G401.6 (cell line): ENCODE data around the gene TMEM53.

Source experiments
- FAIRE-seq: peaks from 2 replicates; lab custom pipeline; 2012; peaks lifted over from hg19 to GRCh38; lab: Jason Lieb, UNC

TMEM53 gene

DNA sequence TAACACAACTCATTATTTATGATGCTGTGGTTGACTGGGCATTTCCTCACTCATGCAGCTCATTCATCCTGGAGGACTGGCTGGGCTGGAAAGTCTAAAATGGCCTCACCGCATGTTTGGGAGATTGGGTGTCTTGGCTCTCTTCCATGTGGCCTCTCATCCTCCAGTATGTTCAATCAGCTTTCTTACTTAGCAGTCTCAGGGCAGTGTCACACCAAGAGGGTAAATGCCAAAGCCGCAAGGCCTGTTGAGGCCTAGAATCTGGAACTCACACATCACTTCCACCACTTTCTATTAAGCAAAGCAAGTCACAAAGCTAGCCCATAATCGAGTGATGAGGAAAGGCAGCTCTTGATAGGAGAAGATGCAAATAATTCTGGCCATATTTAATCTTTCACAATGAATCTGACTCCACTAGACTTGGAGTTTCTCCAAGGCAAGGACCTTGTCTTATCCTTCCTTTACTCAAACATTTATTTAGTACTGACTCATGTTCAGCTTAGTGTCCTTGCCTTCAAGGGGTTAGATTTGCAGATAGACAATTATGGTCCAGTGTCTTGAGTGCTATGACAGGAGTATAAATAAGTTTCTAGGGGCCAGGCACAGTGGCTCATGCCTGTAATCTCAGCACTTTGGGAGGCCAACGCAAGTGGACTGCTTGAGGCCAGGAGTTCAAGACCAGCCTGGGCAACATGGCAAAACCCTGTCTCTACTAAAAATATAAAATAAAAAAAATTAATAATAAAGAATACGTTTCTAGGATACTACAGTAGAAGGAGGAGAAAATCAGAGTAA, 45.1 kb downstream of the TMEM53 start:
- no peak for FAIRE-seq

DNA sequence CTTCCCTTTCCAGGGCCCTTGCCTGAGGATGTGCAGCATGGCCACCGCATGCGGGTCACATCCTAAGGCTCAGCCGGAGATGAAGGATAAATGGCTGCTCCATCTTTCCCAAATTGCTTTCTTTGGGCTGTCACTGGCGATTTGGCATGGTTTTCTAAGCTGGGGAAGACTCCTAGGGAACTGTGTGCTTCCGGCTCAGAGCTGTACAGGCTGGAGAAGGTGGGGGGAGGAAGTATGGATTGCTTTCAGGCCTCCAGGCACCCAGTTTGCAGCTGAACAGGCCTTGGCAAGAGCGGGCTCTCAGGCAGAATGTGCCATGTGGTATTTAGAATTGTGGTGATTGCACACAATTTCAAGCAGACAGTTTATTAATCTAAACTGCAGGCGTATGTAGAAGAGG, 48.9 kb downstream of the TMEM53 start:
- no peak for FAIRE-seq

DNA sequence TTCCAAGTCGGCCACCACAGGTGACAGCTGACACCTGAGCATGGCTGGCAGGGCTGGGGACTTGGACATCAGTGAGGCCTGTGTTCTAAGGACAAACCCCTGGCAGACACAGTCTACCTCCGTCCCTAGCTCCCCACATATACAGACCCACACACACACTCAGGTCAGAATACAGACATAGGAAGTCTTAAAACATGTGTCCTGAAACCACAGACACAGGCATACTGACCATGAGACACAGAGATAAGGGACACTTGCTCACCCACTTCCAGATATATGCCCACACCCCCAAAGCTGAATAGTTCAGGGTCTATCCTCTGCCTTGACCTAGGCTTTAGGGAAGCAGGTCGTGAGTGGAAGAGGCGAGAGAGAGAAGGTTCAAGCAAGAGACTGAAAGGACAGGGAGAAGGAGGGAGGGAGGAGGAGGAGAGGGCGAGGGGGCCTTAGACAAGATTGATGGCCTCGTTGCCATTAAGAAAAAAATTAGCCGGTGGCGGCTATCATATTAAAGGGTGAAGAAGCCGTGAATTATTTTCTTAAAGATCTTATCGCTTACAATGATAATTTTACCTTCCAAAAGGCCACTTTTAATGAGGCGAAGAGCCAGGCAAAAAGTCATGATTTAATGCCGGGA, 49.9 kb downstream of the TMEM53 start:
- no peak for FAIRE-seq

DNA sequence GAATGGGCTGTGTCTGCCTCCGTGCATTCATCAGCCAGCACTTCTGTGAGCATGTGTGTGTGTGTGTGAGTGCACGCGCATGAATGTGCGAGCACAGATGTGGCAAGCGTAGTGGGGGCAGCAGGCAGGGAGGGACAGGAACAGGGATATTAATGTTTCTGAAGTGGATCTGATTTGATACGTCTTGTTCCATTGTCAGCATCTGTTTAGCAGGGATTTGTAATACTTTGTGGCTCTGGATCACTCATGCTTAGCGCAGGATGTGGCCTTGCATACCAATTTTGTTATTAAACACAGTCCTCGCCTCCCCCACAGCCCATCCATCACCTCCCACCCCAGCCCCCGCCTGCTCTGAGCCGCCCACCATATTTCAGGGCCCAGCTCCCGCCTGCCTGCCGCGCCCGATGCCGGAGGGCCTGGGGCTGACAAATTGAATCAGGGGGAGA, 52.4 kb downstream of the TMEM53 start:
- FAIRE-seq: no peak

DNA sequence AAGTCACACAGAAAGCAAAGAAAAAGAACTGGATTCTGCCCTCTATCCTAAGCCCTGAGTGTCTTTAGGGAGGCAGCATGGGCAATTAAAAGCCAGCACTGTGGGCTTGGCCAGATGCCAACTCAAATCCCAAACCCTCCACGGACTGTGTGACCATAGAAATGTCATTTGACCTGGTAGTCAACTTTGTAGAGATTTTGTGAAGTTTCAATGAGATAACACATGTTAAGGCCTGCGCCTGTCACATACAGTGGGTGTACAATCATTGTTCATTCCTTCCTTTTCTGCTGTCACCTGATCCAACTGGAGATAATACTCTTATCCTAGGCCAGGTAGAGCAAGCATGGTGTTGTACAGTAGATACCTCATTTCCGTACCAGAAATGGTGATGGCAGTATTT, 54.2 kb downstream of the TMEM53 start:
- FAIRE-seq: no peak

DNA sequence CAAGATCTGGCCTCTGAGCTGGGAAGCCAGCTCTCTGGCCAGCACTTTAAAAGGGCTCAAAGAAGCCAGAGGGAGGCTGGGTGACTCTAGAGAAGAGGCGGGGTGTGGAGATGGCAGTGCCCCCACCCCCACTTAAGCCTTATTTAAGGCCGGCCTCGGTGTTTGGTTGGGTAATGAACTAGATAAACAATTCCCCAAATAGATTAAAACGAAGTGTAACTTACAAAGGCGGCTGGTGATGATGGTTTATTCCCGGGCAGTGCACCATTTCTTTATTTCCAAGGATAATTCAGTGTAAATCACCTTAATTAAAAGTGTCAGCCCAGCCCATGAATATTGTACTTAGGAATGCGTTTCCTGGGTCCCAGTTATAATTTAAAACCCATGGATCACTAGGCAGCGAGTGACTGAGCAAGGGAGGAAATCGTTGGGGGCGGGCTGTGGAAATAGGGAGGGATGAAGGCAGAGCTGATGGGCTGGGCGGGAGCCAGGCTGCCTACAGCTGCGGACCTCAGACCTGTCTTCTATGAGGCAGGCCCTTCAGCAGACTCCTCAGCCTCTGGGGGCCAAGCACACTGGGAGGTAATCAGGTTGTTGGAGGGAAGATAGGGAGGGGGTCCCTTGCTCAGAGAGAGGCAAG, 54.9 kb downstream of the TMEM53 start:
- FAIRE-seq: no peak

DNA sequence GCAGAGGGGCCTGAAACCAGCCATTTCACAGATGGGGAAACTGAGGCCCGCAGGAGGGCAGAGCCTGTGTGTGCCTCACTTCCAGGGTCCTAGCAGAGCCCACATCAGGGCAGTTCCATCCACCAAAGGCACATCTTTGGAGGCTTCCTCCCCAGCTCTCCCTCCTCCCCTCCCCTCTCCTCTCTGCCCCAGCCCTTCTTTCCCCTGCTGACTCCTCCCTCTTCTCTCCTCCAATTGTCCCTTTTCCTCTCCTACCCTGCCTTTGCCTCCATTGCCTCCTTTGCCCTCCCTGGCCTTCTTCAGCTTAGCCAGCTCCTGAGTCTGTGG, 56.6 kb downstream of the TMEM53 start:
- no peak for FAIRE-seq

DNA sequence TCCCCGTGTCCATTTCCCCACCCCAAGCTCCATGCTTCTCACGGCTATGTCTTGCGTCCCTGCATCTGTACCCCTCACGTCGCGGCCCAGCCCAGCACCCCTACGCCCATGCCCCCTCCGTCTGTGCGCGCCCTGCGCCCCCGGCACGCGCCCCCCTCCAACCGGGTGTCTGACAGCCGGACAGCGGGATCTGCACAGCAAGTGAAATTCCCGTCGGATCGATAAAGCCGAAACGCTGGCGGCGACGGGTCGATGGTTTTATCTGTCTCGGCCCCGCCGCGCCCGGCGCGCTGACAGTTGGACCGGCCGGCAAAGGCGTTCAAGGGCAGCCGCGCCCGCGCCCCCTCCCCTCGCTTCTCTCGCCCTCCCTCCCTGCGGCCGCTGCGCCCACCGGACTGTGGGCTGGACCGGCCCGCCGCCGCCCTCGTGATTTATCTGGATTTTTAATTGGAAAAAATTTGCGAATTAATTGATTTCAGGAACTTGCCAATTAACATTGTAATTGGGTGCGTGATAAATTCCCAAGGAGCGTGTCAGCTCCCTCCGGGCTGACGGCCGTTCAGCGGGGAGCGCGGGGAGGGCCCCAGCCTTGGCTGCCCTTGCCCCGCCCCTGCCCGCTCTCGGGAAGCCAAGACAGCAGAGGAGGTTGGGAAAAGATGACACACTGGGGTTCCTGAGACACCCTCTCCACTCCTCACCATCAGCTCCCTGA, 57.1 kb downstream of the TMEM53 start:
- FAIRE-seq: no peak

DNA sequence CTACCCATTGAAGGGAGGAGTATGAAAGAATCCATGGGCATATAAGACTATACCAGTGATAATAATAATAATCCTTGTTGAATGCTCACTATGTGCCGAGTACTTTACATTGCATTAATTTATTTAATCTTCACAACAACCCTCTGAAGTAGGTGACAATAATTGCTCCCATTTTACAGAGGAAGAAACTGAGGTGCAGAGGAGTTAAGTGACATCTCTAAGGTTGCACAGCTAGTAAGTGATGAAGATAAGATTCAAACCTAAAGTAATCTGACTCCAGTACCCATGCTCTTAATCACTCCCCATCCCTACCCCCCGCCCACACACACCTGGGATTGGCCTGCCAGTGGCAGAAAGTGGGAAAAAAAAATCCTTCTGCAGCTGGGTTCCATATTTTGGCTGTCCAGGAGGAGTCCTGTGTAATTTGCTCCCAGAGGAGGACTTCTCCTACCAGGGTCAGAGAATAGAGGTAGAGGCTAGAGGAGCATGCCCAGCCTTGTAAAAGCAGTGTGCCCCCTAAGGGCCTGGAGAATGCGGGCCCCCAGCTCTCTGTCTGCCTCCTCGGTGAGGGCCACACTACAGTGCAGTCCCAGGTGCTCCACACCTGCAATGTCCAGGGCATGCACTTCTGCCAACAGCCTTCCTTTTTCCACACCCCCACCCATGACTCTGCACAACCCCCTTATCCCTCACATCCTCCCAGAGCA, 57.8 kb downstream of the TMEM53 start:
- FAIRE-seq: no peak

DNA sequence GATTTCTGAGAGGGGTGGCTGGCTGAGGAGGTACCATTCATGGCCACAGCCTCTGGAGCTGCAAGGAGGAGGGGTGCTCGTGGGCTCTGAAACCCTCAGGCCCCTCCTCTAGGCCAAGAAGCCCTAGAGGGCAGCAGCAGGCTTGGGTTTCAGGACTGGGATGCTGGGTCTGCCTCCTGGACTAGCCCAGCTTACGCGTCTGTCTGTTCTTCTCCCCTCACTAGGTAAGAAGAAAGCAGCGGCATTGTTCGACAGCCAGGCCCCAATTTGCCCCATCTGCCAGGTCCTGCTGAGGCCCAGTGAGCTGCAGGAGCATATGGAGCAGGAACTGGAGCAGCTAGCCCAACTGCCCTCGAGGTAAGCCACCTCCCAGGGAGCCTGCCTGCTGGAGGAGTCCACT, 60.3 kb downstream of the TMEM53 start:
- FAIRE-seq: no peak

DNA sequence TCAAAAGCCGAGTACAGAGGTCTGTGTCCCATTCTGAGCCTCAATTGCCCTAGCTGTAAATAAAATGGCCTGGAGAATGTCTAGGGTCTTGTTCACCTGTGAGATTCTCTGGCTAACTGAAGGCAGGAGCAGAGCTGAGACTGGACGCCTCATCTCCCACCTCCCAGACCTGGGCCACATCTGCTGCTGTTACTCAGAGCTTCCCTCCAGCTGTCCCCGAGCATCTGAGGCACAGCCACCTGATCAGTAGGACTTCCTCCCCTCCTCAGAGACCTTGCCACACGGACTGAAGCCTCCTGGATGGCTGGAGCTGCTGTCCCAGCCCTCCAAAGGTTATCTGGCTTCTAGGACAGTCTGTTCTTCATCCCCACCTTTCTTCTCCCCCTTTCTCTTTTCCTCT, 62.4 kb downstream of the TMEM53 start:
- no peak for FAIRE-seq

DNA sequence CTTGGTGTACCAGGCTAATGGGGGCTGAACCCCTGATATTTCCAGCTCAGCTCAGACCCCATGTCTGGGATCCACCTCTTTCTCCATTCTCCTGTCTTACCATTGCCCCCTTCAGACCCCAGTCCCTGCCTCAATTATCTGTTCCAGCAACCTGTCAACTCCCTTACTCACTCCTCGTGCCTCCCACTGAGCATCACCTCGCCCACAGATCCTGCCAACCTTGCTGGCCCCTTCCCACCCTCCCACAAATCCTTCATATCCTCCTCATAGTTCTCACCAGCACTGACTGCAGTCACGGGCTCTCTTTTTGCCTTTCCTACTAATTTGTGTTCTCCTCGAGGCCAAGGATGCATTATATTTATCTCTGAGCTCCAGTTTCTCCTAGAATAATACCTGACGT, 62.9 kb downstream of the TMEM53 start:
- FAIRE-seq: no peak

DNA sequence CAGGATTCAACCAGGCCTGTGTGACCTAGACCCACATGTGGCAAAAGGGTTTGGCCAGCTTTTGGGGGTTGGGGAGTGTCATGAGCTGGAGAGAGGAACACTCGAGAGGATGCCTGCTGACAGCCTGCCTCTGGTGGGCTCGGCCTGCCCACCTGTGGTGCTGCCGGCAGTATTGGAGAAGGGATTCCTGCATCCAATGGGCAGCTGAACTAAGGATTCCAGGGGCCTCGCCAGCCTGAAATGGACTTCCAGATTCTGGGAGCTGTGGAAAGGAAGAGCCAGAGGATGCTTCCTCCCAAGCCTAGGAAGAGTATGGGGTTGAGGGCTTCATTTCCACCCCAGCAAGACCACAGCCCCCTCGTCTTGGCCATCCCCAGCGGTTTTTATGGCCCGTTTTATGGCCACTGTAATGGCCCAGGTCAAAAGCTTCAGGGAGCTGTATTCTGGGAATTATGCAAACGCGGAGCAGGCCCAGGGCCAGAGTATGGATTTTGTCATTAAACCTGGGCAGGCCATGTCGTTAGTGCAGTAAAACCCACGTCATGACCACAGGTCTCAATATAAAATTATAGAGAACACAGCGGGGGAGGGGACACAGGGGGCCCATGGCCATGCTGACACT, 63.6 kb downstream of the TMEM53 start:
- no peak for FAIRE-seq

DNA sequence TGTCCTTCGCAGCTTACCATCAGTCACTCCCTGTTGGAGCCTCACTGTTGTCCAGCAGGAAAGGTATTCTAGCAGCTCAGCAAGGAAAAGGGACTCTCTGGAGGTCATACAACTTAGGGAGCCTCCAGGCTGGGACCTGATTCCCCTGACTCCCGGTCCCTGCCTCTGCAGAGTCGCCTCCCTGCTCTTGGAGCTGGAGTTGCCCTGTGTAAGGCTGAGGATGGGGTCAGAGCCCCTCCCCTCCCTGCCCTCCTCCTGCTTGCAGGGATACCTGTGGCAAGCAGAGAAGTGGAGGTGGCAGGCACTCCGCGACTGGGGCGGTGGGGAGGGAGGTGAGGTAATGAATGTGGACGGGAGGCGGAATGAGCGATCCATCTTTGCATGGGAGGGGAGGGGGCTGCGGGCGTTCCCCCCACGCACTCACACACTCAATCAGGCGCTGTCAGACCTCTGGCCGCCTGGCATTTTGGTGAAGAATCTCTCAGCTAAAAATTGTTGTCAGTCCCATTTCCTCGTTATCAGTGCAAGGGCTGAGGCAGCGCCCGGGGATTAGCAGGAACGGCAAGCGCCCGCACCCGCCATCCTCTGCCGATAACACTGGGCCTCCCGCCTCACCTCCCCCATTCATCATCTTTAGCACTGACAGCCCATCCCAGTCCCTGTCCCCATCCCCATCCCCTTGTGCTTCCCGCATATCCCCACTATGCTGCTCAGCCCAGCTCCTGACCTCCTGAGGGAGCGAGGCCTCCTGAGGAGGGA, 64.3 kb downstream of the TMEM53 start:
- FAIRE-seq: no peak

DNA sequence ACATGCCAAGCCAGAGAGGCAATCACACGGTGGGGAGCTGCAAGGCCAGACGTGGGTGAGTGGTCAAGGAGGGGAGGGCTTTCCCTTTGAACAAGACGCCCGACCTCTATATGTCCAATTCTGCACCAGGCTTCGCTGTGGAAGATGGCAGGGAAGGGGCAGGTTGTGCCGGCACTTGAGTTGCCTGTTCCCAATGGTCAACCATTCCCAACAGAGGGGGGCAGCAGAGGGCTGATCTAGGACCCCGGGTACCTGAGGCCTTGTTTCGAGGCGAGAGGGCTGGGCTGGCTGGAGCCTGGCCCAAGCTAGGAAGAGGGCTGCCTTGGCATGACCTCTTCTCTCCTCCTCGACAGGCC, 64.9 kb downstream of the TMEM53 start:
- no peak for FAIRE-seq

DNA sequence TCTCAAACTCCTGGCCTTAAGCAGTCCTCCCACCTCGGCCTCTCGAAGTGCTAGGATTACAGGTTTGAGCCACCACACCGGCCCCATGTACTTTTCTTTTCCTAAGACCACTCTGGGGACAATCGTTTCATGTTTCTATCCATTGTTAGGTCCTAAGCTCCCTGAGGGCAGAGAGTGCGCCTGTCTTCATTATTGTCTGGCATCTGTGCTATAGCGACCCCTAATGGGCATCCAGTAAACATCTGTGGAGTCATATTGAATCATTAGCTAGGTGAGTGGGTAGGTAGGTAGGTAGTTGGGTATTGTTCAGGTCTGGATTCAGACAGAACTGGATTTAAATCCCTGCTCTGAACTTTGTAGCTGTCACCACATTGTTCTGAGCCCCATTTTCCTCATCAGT, 66.1 kb downstream of the TMEM53 start:
- no peak for FAIRE-seq

DNA sequence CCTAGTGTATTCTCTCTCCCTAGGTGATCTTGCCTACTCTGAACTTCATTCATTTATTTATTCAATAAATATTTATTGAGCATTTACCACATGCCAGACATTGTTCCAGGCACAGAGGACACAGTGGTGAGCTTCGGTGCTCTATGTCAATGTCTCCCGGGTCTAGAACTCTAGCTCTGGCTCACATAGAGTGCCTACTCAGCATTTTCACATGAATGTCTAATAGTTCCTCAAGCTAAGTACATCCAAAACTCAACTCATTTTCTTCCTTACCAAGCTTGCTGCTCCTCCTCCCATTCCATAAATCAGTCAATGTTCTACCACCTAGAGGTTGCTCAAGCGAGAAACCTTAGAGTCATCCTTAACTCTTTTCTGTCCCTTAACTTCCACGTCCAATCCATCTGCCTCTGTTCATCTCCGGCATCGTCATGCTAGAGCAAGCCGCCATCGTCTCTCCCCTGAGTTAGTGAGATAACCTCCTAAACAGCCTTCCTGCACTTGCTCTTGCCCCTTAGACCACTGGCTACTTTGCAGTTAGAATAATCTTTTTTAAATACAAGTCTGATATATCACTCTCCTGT, 67.5 kb downstream of the TMEM53 start:
- no peak for FAIRE-seq

DNA sequence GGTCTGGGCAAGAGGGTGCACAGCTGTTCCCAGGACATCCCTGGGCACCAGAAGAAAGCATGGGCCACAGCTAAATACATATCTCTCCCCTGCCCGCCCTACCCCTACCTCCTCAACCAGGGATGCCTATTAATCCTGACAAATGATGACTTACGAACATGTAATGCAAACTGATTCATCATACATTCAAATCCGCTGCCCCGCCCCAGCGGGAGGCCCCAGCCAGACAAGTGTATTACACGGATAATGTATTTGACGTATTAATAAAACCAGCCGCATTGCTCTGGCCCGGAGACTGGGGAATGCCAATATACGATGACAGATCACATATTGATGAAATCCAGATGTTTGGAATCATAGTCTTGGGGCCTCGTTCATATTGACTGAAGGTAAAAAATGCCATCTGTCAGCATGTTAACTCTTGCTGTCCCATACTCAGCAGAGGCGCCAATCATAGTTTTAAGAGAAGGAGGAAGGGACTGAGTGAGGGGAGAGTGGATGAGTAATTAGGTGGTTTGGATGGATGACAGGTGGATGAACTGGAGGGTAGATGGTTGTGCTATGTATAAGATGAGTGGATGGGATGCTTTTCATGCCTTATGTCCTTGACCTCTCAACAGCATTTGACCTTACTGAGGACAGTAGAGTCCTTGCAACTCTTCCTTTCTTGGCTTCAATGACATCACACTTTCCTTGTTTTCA, 68.2 kb downstream of the TMEM53 start:
- no peak for FAIRE-seq

DNA sequence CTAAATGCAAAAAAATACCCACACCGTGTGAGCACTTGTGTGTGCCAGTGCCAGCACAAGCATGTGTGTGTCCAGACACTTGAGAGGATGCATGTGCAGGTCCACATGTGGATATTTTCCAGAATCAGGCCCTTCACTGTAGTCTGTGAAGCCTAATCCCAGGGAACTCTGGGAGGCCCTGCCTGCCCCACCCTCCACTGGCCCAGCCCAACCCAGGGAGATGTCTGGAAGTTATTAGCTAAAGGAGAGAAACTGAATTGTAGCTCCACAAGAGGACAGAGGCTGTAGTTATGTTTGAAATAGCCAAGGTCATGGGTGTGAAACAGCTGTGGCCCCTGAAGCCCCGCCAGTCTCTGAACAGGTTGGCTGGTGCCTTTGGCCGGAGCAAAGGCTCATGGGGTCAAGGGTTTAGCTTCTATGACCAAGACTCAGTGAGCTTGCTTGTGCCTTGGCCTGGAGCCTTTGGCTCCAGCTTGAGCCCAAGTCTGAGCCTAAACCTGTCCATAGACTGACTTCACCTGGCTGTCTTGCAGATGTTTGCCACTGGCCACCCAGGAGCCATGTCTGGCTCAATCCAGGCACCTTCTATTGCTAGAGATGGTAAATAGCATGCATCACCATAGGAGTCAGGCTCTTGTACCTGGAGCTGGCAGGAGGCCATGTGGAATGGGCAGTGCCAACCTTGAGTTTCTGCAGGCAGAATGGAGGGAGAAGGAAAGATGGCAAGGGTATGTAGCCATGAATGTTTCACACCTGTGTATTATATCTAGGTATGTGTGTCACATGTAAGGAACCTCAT, 69.9 kb downstream of the TMEM53 start:
- FAIRE-seq: no peak
